ENCODE data around the gene GMDS.

The GMDS gene

DNA sequence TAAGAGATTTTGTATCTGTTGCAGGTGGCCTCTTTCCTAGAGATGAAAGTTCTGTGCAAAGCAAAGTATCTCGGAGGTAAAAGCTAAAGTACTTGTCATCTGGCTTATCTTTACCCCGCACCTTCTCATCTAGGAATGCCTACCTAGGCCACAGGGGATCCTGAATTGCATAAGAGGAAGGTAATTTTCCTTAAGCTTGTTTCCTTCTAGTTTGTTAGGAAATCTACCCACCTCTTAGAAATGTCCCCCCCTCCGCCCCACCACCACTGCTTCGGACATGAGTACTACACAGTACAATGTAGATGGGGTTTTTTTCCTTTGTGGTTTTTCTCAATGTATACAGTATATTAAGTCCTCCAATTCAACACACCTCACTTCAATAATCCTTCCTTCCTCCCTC is 614.2 kb downstream of the GMDS start:
- TF ChIP-seq BACH2 (CRISPR knock-in tag; IDR thresholded peaks at IDR 0.05; ENCODE audit: borderline replicate concordance), result no peak
- TF ChIP-seq CSDC2 (CRISPR knock-in tag; IDR thresholded peaks at IDR 0.05), result no peak
- TF ChIP-seq ZC3H10 (CRISPR knock-in tag; IDR thresholded peaks at IDR 0.05), result no peak
- TF ChIP-seq OSR1 (CRISPR knock-in tag; IDR thresholded peaks at IDR 0.05), result no peak
- TF ChIP-seq, protein P1, sequence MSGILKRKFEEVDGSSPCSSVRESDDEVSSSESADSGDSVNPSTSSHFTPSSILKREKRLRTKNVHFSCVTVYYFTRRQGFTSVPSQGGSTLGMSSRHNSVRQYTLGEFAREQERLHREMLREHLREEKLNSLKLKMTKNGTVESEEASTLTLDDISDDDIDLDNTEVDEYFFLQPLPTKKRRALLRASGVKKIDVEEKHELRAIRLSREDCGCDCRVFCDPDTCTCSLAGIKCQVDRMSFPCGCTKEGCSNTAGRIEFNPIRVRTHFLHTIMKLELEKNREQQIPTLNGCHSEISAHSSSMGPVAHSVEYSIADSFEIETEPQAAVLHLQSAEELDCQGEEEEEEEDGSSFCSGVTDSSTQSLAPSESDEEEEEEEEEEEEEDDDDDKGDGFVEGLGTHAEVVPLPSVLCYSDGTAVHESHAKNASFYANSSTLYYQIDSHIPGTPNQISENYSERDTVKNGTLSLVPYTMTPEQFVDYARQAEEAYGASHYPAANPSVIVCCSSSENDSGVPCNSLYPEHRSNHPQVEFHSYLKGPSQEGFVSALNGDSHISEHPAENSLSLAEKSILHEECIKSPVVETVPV (CRISPR knock-in tag; IDR thresholded peaks at IDR 0.05), result no peak
- ATAC-seq, result no peak

DNA sequence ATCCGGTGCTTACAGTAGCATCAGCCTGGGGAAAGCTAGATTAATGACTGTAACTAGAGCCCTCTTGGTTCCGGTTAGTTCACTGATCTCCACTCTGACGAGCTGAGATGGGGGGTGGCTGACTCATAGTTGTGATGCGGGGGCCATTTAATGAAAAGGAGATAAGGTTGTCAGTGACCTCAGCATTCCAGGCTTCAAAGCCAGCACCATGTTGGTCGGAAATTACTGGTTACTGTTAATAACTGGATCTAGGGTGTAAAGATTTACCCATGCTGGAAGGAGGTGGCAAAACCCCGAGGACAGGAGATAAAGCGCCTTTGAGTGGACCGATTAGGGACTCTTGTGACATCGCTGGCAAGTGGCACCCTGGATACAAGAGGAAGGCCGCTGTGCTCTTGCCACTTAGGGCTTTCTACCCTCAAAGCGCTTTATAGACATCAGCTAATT is 614.6 kb downstream of the GMDS start:
- TF ChIP-seq ZNF8 (CRISPR knock-in tag; IDR thresholded peaks at IDR 0.05), result no peak
- TF ChIP-seq ISL1 (CRISPR knock-in tag; IDR thresholded peaks at IDR 0.05), result peak; percentile 31; the same call in 1 of the 2 replicates
- TF ChIP-seq, protein P2, sequence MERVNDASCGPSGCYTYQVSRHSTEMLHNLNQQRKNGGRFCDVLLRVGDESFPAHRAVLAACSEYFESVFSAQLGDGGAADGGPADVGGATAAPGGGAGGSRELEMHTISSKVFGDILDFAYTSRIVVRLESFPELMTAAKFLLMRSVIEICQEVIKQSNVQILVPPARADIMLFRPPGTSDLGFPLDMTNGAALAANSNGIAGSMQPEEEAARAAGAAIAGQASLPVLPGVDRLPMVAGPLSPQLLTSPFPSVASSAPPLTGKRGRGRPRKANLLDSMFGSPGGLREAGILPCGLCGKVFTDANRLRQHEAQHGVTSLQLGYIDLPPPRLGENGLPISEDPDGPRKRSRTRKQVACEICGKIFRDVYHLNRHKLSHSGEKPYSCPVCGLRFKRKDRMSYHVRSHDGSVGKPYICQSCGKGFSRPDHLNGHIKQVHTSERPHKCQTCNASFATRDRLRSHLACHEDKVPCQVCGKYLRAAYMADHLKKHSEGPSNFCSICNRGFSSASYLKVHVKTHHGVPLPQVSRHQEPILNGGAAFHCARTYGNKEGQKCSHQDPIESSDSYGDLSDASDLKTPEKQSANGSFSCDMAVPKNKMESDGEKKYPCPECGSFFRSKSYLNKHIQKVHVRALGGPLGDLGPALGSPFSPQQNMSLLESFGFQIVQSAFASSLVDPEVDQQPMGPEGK (CRISPR knock-in tag; IDR thresholded peaks at IDR 0.05; ENCODE audit: borderline replicate concordance), result peak; percentile 100
- TF ChIP-seq, protein P3, sequence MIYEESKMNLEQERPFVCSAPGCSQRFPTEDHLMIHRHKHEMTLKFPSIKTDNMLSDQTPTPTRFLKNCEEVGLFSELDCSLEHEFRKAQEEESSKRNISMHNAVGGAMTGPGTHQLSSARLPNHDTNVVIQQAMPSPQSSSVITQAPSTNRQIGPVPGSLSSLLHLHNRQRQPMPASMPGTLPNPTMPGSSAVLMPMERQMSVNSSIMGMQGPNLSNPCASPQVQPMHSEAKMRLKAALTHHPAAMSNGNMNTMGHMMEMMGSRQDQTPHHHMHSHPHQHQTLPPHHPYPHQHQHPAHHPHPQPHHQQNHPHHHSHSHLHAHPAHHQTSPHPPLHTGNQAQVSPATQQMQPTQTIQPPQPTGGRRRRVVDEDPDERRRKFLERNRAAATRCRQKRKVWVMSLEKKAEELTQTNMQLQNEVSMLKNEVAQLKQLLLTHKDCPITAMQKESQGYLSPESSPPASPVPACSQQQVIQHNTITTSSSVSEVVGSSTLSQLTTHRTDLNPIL (CRISPR knock-in tag; IDR thresholded peaks at IDR 0.05; ENCODE audit: low read depth), result peak; percentile 67; the same call in 1 of the 2 replicates
- peak; percentile 41 for ATAC-seq

DNA sequence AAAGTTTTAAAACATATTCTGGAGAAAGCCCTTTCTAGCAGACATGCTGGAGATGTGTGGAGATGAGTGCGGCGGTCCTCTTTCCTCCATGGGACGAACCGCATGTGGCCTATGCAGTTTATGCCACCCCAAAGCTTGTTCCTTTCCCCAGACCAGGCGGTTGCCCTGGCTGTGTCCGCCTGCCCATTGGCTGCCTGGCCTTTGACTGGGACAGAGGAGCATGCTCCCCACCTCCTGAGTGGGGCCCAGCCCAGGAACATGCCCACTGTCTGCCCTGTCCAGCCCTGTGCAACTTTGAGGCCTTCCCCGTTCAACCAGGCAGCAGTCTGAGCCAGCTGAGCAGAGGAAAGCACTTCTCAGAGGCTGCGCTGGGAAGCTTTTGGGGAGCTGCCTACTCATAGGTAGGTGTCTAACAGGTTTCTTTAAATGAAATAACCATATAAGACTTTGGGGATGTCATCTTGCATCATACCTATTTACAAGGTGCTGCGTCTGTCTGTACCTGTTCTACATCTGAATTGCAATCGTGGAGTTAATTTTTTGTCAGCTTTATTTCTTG is 615.1 kb downstream of the GMDS start:
- ATAC-seq, result no peak
- TF ChIP-seq ZNF8 (CRISPR knock-in tag; IDR thresholded peaks at IDR 0.05), result no peak
- no peak for TF ChIP-seq ESRRG (CRISPR knock-in tag; IDR thresholded peaks at IDR 0.05)
- TF ChIP-seq, protein P1 (CRISPR knock-in tag; IDR thresholded peaks at IDR 0.05), result no peak
- no peak for TF ChIP-seq ZNF70 (CRISPR knock-in tag; IDR thresholded peaks at IDR 0.05)
- no peak for TF ChIP-seq ARNTL (CRISPR knock-in tag; IDR thresholded peaks at IDR 0.05; ENCODE audit: borderline replicate concordance, low read depth)
- TF ChIP-seq SNAI2 (CRISPR knock-in tag; IDR thresholded peaks at IDR 0.05), result no peak
- TF ChIP-seq BACH2 (CRISPR knock-in tag; IDR thresholded peaks at IDR 0.05; ENCODE audit: borderline replicate concordance), result no peak
- no peak for TF ChIP-seq TCF4 (CRISPR knock-in tag; IDR thresholded peaks at IDR 0.05; ENCODE audit: borderline replicate concordance)
- TF ChIP-seq ISL1 (CRISPR knock-in tag; IDR thresholded peaks at IDR 0.05), result no peak
- TF ChIP-seq CSDC2 (CRISPR knock-in tag; IDR thresholded peaks at IDR 0.05), result no peak

DNA sequence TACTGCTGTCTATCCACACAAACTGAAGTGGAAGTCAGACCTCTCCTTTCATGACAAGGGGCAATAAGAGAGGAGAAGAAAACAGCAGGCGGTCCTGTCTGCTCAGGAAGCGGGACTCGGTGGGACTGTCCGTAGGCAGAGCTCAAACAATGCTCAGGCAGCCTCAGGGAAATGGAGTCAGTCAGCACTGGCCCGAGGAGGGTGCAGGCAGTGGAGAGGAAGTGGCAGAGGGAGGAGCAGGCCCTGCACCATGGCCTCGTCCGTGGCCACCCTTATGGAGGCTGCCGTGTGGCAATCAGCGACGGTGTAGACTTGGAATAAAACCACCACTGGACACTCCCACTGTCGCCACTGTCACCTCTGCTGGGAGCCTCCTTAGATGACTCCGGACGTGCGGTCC is 616.1 kb downstream of the GMDS start:
- TF ChIP-seq, protein P3 (CRISPR knock-in tag; IDR thresholded peaks at IDR 0.05; ENCODE audit: low read depth), result no peak
- TF ChIP-seq, protein P2 (CRISPR knock-in tag; IDR thresholded peaks at IDR 0.05; ENCODE audit: borderline replicate concordance), result no peak
- TF ChIP-seq ESRRG (CRISPR knock-in tag; IDR thresholded peaks at IDR 0.05), result no peak
- TF ChIP-seq GLIS3 (CRISPR knock-in tag; IDR thresholded peaks at IDR 0.05), result no peak
- no peak for TF ChIP-seq PPARA (CRISPR knock-in tag; IDR thresholded peaks at IDR 0.05; ENCODE audit: borderline replicate concordance)
- no peak for TF ChIP-seq ARNTL (CRISPR knock-in tag; IDR thresholded peaks at IDR 0.05; ENCODE audit: borderline replicate concordance, low read depth)
- TF ChIP-seq, protein P1 (CRISPR knock-in tag; IDR thresholded peaks at IDR 0.05), result no peak
- no peak for TF ChIP-seq CSDC2 (CRISPR knock-in tag; IDR thresholded peaks at IDR 0.05)
- no peak for TF ChIP-seq OSR1 (CRISPR knock-in tag; IDR thresholded peaks at IDR 0.05)
- TF ChIP-seq ZFP3 (CRISPR knock-in tag; IDR thresholded peaks at IDR 0.05), result no peak
- no peak for TF ChIP-seq ZNF565 (CRISPR knock-in tag; conservative IDR thresholded peaks at IDR 0.05; ENCODE audit: low read depth)
- no peak for TF ChIP-seq ZFP30 (CRISPR knock-in tag; IDR thresholded peaks at IDR 0.05)
- no peak for ATAC-seq

All from SK-N-SH treated with all-trans-retinoic acid at 6 μM for 48 hours (cell line).